NCI-H526 (cell line): ENCODE results near the gene SLFN13.
"Not testable (repeated sequence)": the region's sequence is repeated elsewhere in the genome, so short reads cannot be mapped to it uniquely, and the experiment has no call there.

Experiments
- DNase-seq, 2 experiments: peaks; one replicate each; lab custom pipeline; 2025; lab: John Stamatoyannopoulos, UW

The SLFN13 gene

DNA sequence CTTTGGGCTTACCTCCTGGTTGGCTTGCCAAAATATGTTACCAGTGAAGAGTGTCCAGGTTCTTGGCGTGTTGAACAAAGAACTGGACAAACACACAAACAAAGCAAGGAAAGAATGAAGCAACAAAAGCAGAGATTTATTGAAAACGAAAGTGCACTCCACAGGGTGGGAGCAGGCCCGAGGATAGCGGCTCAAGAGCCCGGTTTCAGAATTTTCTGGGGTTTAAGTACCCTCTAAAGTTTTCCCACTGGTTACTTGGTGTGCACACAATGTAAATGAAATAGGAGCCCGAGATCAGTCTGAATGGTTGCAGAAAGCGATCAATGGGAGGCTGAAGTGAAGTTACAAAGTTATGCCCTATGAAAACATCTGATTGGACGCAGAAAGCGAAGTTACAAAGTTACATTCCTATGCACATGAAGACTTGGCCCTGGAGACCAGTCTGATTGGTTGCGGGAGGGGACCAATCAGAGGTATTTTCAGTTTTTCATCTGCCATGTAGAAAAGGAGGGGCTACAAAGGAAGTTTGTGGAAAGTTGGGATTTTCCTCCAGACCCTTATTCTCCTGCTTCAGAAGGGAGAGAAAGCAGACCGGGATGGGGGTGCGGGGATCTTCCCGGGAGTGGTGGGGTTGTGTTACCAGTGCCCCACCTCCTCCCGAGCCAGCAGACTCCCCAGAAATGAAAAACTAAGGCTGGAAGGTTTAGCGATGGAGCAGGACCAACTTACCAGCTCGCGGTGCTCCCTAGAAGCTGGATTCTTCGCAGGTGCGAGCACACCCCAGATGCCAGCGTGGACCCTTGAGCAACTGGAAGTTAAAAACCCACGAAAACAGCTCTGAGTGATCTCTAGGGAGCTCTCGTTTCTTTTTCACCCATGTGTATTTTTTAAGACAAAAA lies 16.1 kb downstream of the SLFN13 start, which contains the start of gene SLFN12:
Gene SLFN12 (minus strand): TSS at position 325 of the 899 bp plus-strand sequence. CDS start 9,472 bp downstream, outside the sequence.
- DNase-seq, result no peak

DNA sequence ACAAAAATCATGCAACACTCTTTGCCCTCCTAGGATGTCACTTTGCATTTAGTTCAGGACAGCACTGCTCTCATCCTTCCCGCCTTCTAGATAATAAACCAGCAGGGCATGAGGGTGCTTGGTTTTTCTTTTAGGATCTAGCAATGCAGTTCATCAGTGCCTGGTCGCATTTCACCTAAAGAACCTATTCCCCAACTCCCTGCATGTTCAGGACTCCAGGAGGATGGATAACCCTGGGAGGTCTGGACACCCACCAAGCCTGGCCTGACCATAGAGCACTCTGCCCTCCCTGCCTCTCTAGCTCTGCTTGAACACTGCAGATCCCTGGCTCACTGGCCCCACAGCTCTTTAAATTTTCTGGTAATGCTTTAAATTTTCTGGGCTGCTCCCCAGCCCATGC lies 18.9 kb downstream of the SLFN13 start:
- no peak for DNase-seq

DNA sequence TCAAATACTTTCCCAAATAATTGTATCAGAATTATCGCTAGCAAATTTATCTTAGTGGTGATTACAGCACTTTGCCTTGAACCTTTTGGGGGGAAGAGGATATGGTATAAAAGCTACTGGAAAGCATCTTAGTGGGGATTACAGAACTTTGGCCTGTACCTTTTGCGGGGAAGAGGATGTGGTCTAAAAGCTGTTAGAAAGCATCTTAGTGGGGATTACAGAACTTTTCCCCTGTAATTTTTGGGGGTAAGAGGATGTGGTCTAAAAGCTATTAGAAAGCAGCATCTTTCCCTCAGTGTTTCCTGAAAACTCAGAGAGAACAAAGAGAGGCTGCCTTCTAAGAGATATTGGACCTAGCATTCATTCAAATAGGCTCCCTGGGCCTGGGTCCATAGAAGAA lies 20.3 kb downstream of the SLFN13 start:
- peak in 1 of 2 experiments; percentile 4 for DNase-seq

DNA sequence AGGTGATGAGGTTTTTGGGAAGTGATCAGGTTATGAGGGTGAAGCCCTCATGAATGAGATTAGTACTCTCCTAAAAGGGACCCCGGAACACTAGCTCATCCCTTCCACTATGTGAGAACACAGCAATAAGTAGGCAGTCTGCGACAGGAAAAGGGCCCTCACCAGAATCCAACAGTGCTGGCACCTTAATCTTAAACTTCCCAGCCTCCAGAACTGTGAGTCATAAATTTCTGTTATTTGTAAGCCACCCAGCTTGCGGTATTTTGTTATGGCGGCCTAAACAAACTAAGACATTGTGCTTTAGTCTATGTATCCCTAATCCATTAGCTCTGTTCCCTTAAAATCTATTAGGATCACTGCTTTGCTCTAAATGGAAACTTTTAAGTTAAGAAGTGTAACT lies 24.8 kb downstream of the SLFN13 start:
- no peak for DNase-seq

DNA sequence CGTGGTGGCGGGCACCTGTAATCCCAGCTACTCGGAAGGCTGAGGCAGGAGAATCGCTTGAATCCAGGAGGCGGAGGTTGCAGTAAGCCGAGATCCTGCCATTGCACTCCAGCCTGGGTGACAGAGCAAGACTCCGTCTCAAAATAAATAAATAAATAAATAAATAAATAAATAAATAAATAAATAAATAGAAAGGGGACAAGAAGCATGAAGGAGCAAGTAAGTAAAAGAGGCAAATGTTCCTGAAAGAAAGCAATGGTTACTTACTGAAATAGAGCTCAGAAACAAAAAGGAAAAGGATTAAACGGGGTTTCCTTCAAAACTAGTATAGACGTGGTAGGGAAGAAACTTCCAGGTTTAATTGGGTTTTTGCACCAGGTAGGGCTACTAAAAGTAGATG lies 27.5 kb downstream of the SLFN13 start:
- not testable (repeated sequence) for DNase-seq

DNA sequence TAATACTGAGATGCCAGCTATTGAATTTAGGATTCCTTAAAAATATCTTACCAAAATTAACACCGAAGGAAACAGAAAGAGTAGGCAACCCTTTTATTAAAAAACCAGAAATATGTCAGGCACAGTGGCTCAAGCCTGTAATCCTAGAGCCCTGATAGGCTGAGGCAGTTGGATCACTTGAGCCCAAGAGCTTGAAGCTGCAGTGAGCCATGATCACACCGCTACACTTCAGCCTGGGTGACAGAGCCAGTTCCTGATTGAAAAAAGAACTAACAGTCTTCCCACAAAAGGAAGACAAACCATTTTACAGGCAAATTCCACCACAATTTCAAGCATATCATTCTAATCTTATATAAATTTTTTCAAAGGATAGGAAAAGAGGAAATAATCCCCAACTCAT lies 31.9 kb downstream of the SLFN13 start:
- DNase-seq, result no peak

DNA sequence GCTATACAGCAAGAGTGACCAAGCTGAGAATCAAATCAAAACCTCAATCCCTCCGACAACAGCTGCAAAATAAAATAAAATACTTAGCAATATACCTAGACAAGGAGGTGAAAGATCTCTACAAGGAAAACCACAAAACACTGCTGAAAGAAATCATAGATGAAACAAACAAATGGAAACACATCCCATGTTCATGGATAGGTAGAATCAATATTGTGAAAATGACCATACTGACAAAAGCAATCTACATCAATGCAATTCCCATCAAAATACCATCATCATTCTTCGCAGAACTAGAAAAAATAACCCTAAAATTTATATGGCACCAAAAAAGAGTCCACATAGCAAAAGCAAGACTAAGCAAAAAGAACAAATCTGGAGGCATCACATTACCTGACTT lies 33.9 kb downstream of the SLFN13 start:
- not testable (repeated sequence) for DNase-seq

DNA sequence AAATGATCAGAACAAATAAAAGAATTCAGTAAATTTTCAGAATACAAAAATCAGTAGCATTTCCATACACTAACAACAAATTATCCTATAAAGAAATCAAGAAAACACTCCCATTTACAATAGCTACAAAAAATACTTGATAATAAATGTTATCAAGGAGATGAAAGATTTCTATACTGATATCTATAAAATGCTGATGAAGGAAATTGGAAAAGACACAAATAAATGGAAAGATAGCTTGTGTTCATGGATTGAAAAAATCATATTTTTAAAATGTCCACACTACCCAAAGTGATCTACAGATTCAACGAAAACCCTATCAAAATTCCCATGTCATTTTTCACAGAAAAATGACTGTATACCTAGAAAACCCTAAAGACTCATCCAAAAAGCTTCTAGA lies 34.3 kb downstream of the SLFN13 start:
- no peak for DNase-seq

DNA sequence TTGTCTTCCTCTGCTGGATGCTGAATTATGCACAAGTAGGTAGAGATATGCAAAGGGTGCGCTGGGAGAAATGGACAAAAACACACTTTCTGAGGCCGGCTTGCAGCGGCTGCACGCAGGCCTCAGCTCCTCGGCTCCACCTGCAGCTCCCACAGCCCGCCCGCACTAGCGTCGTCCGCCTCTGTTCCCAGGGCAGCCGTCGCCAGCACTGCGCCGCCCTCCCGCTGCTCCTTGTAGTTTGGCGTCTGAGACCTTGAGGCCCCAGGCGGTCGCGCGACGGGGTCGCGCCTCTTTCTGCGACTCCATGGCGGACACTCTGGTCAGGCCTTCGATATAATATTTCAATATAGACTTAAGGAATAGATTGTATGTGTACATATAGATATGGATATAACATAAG lies 41.0 kb downstream of the SLFN13 start:
- DNase-seq, result no peak

DNA sequence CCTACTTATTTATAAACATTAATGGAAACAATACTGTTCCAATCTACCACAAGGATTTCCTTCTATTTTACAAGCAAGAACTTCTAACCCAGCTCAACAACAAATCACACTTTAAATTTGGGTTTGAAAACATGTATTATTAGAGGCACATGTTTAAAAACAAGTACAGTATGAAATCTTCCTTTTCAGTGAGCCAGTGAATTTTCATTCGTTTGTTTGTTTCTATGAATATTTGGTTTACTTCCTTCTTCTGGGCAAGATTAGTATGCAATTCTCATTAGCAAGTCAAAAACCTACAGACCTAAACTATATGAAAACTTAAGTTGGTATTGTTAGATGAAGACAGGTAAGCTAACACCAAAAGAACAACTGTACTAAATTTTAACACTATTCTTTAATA lies 42.0 kb downstream of the SLFN13 start:
- DNase-seq, result no peak

DNA sequence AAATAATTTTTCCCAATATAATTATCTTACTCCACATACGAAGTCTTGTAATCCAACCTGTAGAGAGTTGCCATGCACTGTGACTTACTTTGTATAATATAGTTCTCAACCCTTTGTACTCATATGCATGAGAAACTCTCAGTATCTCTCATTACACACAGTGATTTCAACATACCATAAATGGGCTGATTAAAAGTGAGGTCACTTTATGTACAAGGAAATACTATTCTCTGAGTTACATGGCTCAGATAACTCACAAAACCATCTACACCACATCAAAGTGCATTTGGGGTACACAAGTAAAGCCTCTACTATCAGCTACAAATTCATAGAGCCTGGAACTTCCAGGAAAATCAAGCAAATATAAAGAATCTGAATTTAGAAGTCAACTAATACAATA lies 44.2 kb downstream of the SLFN13 start:
- no peak for DNase-seq

DNA sequence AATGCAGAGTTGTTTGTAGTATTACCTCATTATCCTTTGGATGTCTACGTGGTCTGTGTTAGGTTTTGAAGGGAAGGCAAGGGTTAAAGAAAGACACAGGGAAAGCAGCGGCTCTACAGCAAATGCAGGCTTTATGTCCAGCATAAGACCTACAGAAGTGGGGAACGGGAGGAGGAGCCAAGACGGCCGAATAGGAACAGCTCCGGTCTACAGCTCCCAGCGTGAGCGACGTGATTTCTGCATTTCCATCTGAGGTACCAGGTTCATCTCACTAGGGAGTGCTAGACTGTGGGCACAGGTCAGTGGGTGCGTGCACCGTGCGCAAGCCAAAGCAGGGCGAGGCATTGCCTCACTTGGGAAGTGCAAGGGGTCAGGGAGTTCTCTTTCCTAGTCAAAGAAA lies 54.8 kb downstream of the SLFN13 start:
- DNase-seq, result not testable (repeated sequence)

DNA sequence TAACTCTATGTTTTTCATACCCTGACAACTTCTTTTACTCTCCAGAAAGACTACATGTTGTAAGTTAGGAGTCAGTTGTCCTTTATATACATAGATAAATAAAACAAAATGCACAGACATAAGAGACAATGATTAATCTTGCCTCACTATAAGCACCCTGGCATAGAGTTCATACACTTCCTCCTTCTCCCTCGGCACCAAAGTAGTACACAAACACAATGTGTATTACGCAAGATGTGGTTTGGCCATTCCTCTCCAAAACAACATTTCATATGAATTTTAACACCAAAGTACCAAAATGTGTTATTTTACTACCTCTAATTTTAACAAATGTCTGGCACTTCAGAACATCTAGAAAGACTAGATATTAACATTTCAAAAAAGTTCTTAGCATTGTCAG lies 57.9 kb downstream of the SLFN13 start:
- DNase-seq, result no peak

DNA sequence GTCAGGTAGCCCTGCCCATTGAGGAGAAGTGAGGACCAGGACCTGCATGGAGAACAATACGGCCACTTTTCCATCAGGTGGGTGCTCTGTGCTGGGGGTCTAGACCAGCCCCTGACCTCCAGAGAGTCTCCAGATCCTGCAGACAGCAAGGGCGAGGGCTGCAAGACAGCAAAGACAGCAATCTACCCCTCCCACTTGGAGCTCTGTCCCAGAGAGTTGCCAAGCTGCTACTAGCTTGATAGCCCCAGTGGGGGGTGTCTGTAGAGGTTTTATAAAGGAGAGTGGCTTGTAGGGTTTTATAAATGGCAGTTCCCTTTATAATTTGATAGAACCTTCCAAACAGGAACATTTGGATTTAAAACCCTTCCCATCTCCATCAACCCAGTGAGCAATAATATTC lies 58.4 kb downstream of the SLFN13 start:
- DNase-seq, result no peak

DNA sequence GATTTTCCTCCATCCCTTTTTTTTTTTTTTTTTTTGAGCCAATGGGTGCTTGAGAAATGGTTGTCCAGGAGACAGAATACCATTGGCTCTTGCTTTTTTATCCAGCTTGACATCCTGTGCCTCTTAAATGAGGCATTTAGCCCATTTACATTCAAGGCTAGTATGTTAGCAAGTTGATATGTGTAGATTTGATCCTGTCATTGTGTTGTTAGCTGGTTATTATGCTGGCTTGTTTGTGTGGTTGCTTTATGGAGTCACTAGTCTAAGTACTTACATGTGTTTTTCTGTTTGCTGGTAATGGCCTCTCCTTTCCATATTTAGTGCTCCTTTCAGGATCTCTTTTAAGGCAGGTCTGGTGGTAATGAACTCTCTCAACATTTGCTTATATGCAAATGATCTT lies 61.1 kb downstream of the SLFN13 start:
- DNase-seq, result peak; percentile 19 to 26
